Adrenal gland (tissue), 12 donors: Measurements from ENCODE around the gene SLC9A3. TPM values are rescaled to one million over a fixed set of nuclear protein-coding genes. Genes with fewer than 3 reads are reported as not detected.
A peak's percentile ranks its signal among the peaks of the same experiment; 100 is the strongest.

ENCODE experiments used
- DNase-seq, 7 donors: peaks; one replicate each; pipeline ENCODE4 v3.0.0-alpha.2; 2019 to 2020
- H3K27ac ChIP-seq, 5 donors: fragments of 200-600 bp; sonication (generic) in 4 of 5; 1 replicate in 3 of 5; 2 replicates in 2 of 5; pipeline versions ENCODE4 v1.5.1 to v1.8.0; 2016 to 2020; ENCODE audit warnings: mild to moderate bottlenecking in 1 of 5
- H3K27me3 ChIP-seq: fragments of 200-600 bp; 2 replicates; pipeline ENCODE4 v1.8.0; 2021
- H3K36me3 ChIP-seq, 2 donors: fragments of 200-600 bp; replicated peaks in 1 of 2; 1 replicate in 1 of 2; 2 replicates in 1 of 2; pipeline versions ENCODE4 v1.5.1 to v1.8.0; 2018 to 2022
- H3K4me1 ChIP-seq, 2 donors: fragments of 200-600 bp; replicated peaks in 1 of 2; 1 replicate in 1 of 2; 2 replicates in 1 of 2; pipeline versions ENCODE4 v1.5.1 to v1.8.0; 2018 to 2021
- H3K4me3 ChIP-seq, 4 donors: fragments of 200-600 bp; sonication (generic) in 3 of 4; one replicate each; pipeline ENCODE4 v1.5.1; 2016 to 2018
- H3K9me3 ChIP-seq, 3 donors: fragments of 200-600 bp; sonication (generic) in 1 of 3; replicated peaks in 1 of 3; 1 replicate in 2 of 3; 2 replicates in 1 of 3; pipeline versions ENCODE4 v1.5.1 to v1.8.0; 2016 to 2021
- POLR2A ChIP-seq, 2 donors: fragments of 450-650 bp; IDR thresholded peaks; one replicate each; pipeline ENCODE4 v1.6.1; 2017; ENCODE audit warnings: antibody characterized with exemption in 2 of 2, mild to moderate bottlenecking in 2 of 2, moderate library complexity in 1 of 2
- WGBS, 4 donors: extraction: QIAGEN DNeasy Blood & Tissue Kit in 2 of 4; methylation state at CpG; one replicate each; pipeline versions ENCODE4 v1.1.5 to v1.1.7; 2013 to 2017; 5-methylcytosine and 5-hydroxymethylcytosine counted together
- intact Hi-C, 2 donors: fragments of 100-400 bp; cut with DNase I; formaldehyde crosslinking; loops; one replicate each; pipeline versions ENCODE4 v1.14.1 to v1.15.0; 2022 to 2023
- polyA plus RNA-seq, 3 donors: library from polyadenylated mRNA; stranded (reverse); fragments of 200-250 nt in 2 of 3; fragments of 350-450 nt in 1 of 3; fragmentation: Illumina TruSeq in 1 of 3; extraction: RNeasy Lipid Tissue Mini Kit (QIAGEN cat#74804) in 1 of 3; gene quantifications; one replicate each; pipeline ENCODE4 v1.2.3, GENCODE V29; 2013 to 2014
- total RNA-seq, 9 donors: library from RNA; depleted of rRNA in 4 of 9; stranded (reverse); fragments of >200 nt in 4 of 9; fragments of 120-200 nt in 1 of 9; fragmentation: NEBNext Ultra II Directional in 1 of 9; extraction: Animal tissue kit (Norgen Biotek cat#: 25700) in 1 of 9; gene quantifications; one replicate each; pipeline versions ENCODE4 v1.1.0 to v1.2.4, GENCODE V29; 2013 to 2023
- TF ChIP-seq, protein P1 (sequence below), 6 experiments: fragments of 450-650 bp in 4 of 6; fragments of 200-600 bp in 2 of 6; sonication (generic) in 1 of 6; IDR thresholded peaks; 1 replicate in 5 of 6; 2 replicates in 1 of 6; pipeline versions ENCODE4 v1.5.1 to v1.8.0; 2016 to 2021; ENCODE audit warnings: antibody characterized with exemption in 6 of 6, mild to moderate bottlenecking in 2 of 6, moderate library complexity in 1 of 6
- donor health status: healthy with polysubstance abuse.
- donor health status: Bipolar disorder and iron deficiency.
- donor health status: DM: yes; HTN: yes; CAD: no.
- donor health status: DM: no; HTN: no; CAD: no.
- donor health status: DM: no; HTN: no; CAD: no.
- donor health status: DM: yes; HTN: yes; CAD: no.

Gene SLC9A3
- total and polyA plus RNA-seq, 12 donors: 0.83 to 5.5 (median 1.7) TPM

DNA sequence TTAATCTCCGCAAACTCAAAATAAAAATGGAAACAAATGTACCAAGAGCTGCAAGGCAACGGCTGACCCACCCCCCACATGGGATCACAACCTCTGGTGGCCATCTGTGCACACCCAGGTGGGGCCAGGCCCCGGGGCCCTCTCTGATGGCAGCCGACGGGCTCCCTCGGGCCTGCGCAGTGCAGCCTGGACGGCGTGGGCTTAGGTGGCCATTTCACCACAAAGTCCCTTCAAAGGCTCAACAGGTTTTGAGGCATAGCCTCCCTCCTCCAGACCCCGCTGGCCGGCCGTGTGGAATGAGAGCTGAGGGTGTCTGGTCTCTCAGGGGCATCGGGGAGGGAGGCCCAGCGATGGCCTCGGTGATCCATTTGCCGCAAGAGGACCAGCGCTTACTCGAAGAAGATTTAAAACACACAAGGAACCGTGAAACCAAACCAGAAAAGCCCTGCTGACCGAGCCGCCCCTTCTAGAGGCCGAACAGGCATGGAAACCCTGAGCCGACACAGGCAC is 45.2 kb upstream of the SLC9A3 start:
- H3K27ac ChIP-seq: no peak overlapping the region
- intact Hi-C loops: no loop called here
- TF ChIP-seq, protein P1, sequence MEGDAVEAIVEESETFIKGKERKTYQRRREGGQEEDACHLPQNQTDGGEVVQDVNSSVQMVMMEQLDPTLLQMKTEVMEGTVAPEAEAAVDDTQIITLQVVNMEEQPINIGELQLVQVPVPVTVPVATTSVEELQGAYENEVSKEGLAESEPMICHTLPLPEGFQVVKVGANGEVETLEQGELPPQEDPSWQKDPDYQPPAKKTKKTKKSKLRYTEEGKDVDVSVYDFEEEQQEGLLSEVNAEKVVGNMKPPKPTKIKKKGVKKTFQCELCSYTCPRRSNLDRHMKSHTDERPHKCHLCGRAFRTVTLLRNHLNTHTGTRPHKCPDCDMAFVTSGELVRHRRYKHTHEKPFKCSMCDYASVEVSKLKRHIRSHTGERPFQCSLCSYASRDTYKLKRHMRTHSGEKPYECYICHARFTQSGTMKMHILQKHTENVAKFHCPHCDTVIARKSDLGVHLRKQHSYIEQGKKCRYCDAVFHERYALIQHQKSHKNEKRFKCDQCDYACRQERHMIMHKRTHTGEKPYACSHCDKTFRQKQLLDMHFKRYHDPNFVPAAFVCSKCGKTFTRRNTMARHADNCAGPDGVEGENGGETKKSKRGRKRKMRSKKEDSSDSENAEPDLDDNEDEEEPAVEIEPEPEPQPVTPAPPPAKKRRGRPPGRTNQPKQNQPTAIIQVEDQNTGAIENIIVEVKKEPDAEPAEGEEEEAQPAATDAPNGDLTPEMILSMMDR (IDR thresholded peaks at IDR 0.05): no peak
- TF ChIP-seq POLR2A (IDR thresholded peaks at IDR 0.05): no peak
- peak in 1 of 7 donors; percentile 23 for DNase-seq
- no peak overlapping the region for H3K4me3 ChIP-seq
- H3K4me1 ChIP-seq: no peaks in the 10 kb centered on the region
- WGBS, 4 donors: 83 to 90% (median 85%) methylated on average over 21 to 23 of the region's 23 CpGs
- H3K36me3 ChIP-seq: no peaks in the 10 kb centered on the region
- H3K27me3 ChIP-seq: peaks cover 4% of the 10 kb centered on the region
- H3K9me3 ChIP-seq: no peaks in the 10 kb centered on the region

DNA sequence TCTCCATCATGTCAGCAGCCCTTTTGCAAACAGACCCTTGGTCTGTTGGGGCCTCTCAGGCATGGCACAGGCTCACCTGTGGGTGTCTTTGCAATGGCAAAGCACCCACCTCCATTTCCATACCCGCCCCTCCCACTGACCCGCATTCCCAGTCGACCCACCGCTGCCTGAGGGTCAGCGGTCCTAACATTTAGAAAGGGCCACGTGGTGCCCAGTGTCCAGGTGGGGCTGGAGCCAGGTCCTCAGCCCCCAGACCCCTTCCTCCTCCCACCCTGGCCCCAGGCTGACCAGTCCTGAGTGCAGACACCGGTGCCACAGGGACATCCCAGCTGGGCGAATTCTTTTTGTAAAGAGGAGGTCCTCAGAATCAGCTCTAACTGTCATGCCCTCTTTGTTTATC is 44.6 kb upstream of the SLC9A3 start:
- intact Hi-C loops: no loop called here
- H3K4me1 ChIP-seq: no peaks in the 10 kb centered on the region
- peak in 1 of 7 donors; percentile 9 for DNase-seq
- no peak overlapping the region for H3K27ac ChIP-seq
- WGBS, 4 donors: 60 to 89% (median 78%) methylated on average over 2 to 8 of the region's 8 CpGs
- TF ChIP-seq POLR2A (IDR thresholded peaks at IDR 0.05): no peak
- TF ChIP-seq, protein P1 (IDR thresholded peaks at IDR 0.05): no peak
- peaks cover 4% of the 10 kb centered on the region for H3K27me3 ChIP-seq
- no peak overlapping the region for H3K4me3 ChIP-seq
- H3K36me3 ChIP-seq: no peaks in the 10 kb centered on the region
- H3K9me3 ChIP-seq: no peaks in the 10 kb centered on the region

DNA sequence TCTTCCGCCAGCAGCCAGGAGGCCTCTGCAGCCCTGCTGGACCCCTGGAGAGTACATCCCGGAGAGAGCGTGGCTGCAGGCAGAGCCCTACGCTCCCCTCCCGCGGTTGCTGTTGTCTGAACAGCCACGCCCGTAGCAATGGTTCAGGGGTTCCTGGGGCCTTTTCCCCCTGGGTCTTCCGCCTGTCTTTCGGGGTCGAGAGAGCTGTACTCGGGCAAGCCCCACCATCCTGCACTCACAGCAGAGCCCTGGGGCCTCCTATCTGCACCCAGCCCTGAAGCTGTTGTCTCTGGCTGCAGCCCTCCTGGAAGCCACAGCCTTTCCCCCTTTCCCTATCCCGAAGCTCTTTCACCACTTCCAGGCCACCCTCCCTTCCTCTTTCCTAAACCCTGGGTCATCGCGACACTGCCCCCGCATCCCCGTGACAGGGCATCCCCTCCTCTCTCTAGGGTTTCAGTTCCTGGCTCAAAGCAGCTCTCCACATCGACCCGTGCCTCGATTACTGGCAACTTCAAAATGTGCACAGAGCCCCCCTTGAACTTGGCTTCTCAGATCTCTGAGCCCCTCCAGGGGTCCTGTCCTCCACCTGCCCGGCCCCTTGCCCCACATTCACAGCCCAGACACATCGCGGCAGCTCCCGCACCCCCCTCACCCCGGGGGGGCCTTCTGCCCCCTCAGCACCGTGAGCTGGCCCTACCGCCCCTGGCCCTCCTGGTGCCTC is 44.0 kb upstream of the SLC9A3 start:
- Histone ChIP-seq H3K4me1 (no peaks in the 10 kb centered on the region), H3K9me3 (no peaks in the 10 kb centered on the region), H3K4me3 (no peak overlapping the region), H3K27me3 (peaks cover 4% of the 10 kb centered on the region), H3K27ac (no peak overlapping the region), H3K36me3 (no peaks in the 10 kb centered on the region)
- no peak for TF ChIP-seq POLR2A (IDR thresholded peaks at IDR 0.05)
- TF ChIP-seq, protein P1 (IDR thresholded peaks at IDR 0.05): no peak
- DNase-seq: peak in 2 of 7 donors; percentile 6 to 27
- intact Hi-C loops: no loop called here
- WGBS, 4 donors: 53 to 59% (median 55%) methylated on average over 18 to 27 of the region's 27 CpGs

DNA sequence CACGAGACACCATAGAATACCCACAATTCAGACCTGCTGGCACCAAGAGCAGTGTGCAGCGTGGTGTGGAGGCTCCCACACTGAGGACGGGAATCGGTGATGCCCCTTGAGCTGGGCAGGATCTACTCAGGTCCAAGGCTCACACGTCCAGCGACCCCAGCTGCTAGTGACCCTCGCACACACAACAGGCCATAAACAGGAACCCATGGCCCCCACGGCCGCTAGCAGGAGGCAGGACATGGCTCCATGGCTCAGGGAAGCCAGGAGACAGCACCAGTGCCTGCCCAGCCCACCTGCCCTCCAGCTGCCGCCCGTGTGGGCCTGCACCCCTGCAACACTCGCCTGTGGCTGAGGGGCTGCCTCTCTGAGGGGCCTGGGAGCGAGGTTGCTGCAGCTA is 43.4 kb upstream of the SLC9A3 start:
- 74 to 77% (median 75%) methylated on average over 7 to 13 of the region's 13 CpGs for WGBS, 4 donors
- H3K27me3 ChIP-seq: peaks cover 4% of the 10 kb centered on the region
- H3K27ac ChIP-seq: no peak overlapping the region
- no peaks in the 10 kb centered on the region for H3K4me1 ChIP-seq
- TF ChIP-seq POLR2A (IDR thresholded peaks at IDR 0.05): no peak
- TF ChIP-seq, protein P1 (IDR thresholded peaks at IDR 0.05): no peak
- no peak overlapping the region for H3K4me3 ChIP-seq
- intact Hi-C loops: no loop called here
- H3K36me3 ChIP-seq: no peaks in the 10 kb centered on the region
- H3K9me3 ChIP-seq: no peaks in the 10 kb centered on the region
- DNase-seq: peak in 1 of 7 donors; percentile 8
